ENCODE data around the gene VCAM1. TPM values are rescaled to one million over a fixed set of nuclear protein-coding genes. Genes with fewer than 3 reads are reported as not detected.
"Not testable (repeated sequence)": the region's sequence is repeated elsewhere in the genome, so short reads cannot be mapped to it uniquely, and the experiment has no call there.

The VCAM1 gene
- total and polyA plus RNA-seq, 8 donors: 9.1 to 73.0 (median 45.8) TPM

- no peak overlapping the region for H3K4me3 ChIP-seq
- TF ChIP-seq CTCF (IDR thresholded peaks at IDR 0.05): no peak
- ATAC-seq: no peak
- H3K27me3 ChIP-seq: no peaks in the 10 kb centered on the region
- no peak overlapping the region for H3K27ac ChIP-seq
- no peak for DNase-seq
- no peaks in the 10 kb centered on the region for H3K9me3 ChIP-seq
- H3K4me1 ChIP-seq: no peaks in the 10 kb centered on the region
- intact Hi-C loops (cut with DNase I): no loop called here
- H3K36me3 ChIP-seq: no peaks in the 10 kb centered on the region
Measured at GRCh38 chr1:100706296-100706695, 13.2 kb upstream of the VCAM1 start.

GRCh38 chr1:100706856-100707255 lies 12.7 kb upstream of the VCAM1 start:
- Histone ChIP-seq H3K4me3 (no peak overlapping the region), H3K36me3 (no peaks in the 10 kb centered on the region), H3K9me3 (no peaks in the 10 kb centered on the region), H3K4me1 (no peaks in the 10 kb centered on the region), H3K27me3 (no peaks in the 10 kb centered on the region), H3K27ac (no peak overlapping the region)
- no peak for TF ChIP-seq CTCF (IDR thresholded peaks at IDR 0.05)
- ATAC-seq (no peak), DNase-seq (no peak)
- intact Hi-C loops (cut with DNase I): no loop called here

GRCh38 chr1:100708476-100709062 lies 11.0 kb upstream of the VCAM1 start:
- intact Hi-C loops (cut with DNase I): no loop called here
- H3K27ac ChIP-seq: no peak overlapping the region
- H3K27me3 ChIP-seq: no peaks in the 10 kb centered on the region
- no peak overlapping the region for H3K4me3 ChIP-seq
- H3K9me3 ChIP-seq: no peaks in the 10 kb centered on the region
- DNase-seq (no peak), ATAC-seq (no peak)
- H3K4me1 ChIP-seq: no peaks in the 10 kb centered on the region
- H3K36me3 ChIP-seq: no peaks in the 10 kb centered on the region
- no peak for TF ChIP-seq CTCF (IDR thresholded peaks at IDR 0.05)

- Histone ChIP-seq H3K4me1 (no peaks in the 10 kb centered on the region), H3K36me3 (no peaks in the 10 kb centered on the region), H3K9me3 (no peaks in the 10 kb centered on the region), H3K27me3 (no peaks in the 10 kb centered on the region), H3K27ac (no peak overlapping the region), H3K4me3 (no peak overlapping the region)
- TF ChIP-seq CTCF (IDR thresholded peaks at IDR 0.05): no peak
- no peak for DNase-seq
- intact Hi-C loops (cut with DNase I): no loop called here
- ATAC-seq: no peak
Measured at GRCh38 chr1:100710906-100711682, 8.4 kb upstream of the VCAM1 start.

- H3K36me3 ChIP-seq; H3K4me3 ChIP-seq; H3K27me3 ChIP-seq; H3K9me3 ChIP-seq; H3K27ac ChIP-seq; H3K4me1 ChIP-seq; intact Hi-C loops (cut with DNase I); ATAC-seq: not testable (repeated sequence)
- DNase-seq: peak in 1 of 4 donors; percentile 36
Measured at GRCh38 chr1:100713027-100713426, 6.5 kb upstream of the VCAM1 start.
